ENCODE measurements around the gene SH3BGRL2. TPM values are rescaled to one million over a fixed set of nuclear protein-coding genes. Genes with fewer than 3 reads are reported as not detected.

The SH3BGRL2 gene
- total RNA-seq, 4 donors from 2014 or later, result 34.2 to 102 (median 56.6) TPM

DNA sequence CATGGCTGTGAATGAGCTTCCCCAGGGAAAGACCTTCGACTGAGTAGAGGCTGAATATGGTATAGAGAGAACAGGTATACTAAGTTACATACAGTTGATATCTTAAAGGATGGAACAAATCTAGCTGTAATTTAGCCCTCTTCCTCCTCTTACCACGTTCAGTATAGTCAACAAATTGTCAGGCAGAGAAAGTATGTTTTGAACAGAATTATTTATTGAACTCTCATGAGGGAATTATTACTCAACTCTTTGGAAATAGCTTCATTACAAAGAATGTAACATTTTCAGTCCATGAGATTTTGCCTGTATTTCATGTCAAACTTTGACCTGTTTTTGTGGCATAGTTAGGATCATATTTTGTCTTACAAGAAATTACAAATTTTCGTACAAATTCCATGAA is 63.0 kb downstream of the SH3BGRL2 start:
- DNase-seq, result no peak
- no peak for TF ChIP-seq POLR2A (IDR thresholded peaks at IDR 0.05)
- TF ChIP-seq, protein P1, sequence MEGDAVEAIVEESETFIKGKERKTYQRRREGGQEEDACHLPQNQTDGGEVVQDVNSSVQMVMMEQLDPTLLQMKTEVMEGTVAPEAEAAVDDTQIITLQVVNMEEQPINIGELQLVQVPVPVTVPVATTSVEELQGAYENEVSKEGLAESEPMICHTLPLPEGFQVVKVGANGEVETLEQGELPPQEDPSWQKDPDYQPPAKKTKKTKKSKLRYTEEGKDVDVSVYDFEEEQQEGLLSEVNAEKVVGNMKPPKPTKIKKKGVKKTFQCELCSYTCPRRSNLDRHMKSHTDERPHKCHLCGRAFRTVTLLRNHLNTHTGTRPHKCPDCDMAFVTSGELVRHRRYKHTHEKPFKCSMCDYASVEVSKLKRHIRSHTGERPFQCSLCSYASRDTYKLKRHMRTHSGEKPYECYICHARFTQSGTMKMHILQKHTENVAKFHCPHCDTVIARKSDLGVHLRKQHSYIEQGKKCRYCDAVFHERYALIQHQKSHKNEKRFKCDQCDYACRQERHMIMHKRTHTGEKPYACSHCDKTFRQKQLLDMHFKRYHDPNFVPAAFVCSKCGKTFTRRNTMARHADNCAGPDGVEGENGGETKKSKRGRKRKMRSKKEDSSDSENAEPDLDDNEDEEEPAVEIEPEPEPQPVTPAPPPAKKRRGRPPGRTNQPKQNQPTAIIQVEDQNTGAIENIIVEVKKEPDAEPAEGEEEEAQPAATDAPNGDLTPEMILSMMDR (IDR thresholded peaks at IDR 0.05), result no peak
- peaks cover 0 to 4% (median 0%) of the 10 kb centered on the region in 3 donors for H3K4me1 ChIP-seq
- H3K27ac ChIP-seq, result no peak overlapping the region
- 59 to 71% methylated on average over 3 of the region's 3 CpGs for WGBS, 2 donors
- no peaks in the 10 kb centered on the region for H3K27me3 ChIP-seq
- H3K9me3 ChIP-seq, result no peaks in the 10 kb centered on the region
- intact Hi-C loops (cut with DNase I), result no loop called here
- H3K4me3 ChIP-seq, result no peak overlapping the region
- peaks cover 0 to 4% (median 0%) of the 10 kb centered on the region in 3 donors for H3K36me3 ChIP-seq

DNA sequence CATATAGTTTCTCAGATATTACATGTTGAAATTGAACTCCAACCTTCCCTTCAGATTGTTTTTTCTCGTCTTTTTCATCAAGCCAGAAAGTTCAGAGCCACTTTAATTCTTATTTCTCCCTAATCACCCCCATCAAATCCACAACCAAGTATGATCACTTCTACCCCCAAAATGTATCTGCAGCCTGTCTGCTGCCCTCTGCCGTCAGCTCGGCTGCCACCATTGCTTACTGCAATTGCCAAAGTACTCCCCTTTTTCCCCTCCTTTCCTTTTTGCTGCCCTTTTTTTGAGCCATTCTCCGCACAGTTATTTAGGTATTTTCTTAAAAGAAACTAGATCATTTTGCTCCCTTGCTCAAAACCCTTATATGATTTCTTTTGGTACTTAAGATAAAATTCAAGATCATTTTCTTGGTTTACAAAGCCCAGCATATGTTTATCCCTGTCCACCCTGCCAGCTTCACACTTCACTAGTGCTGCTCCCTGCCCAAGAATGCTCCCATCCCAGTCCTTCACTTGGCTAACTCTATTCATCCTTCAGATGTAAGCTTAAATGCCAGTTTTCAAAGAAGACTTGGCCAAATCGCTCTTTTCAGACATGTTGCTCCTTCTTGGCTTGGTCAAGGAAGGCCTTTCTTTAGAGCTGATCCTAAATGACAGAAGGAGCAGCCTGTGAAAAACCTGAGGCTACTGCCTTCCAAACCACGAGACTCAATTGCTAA is 63.7 kb downstream of the SH3BGRL2 start:
- Histone ChIP-seq H3K27me3 (no peaks in the 10 kb centered on the region), H3K4me1 (peaks cover 0 to 4% (median 0%) of the 10 kb centered on the region in 3 donors), H3K4me3 (no peak overlapping the region), H3K27ac (no peak overlapping the region), H3K36me3 (peaks cover 0 to 9% (median 0%) of the 10 kb centered on the region in 3 donors), H3K9me3 (no peaks in the 10 kb centered on the region)
- WGBS, 2 donors, result 80 to 85% methylated on average over 6 of the region's 6 CpGs
- no peak for DNase-seq
- TF ChIP-seq, protein P1 (IDR thresholded peaks at IDR 0.05), result no peak
- no peak for TF ChIP-seq POLR2A (IDR thresholded peaks at IDR 0.05)
- intact Hi-C loops (cut with DNase I), result no loop called here

DNA sequence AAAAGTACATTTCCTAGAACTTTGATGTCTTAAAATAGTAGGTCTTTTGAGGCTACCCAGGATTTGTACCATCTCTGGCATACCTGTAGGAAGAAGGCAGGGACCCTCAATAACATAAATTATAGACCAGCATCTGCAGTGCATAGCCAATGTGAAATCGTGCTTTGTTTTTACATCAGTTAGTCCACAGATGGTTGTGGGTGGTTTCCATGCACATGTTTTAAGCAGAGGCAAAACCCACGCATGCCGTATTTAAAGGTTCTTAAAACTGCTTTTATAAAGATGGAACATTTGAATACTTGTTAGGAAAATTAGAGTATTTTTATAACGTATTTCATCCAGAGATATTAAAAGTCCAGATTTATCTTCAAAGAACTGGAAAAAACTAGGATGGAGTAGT is 66.3 kb downstream of the SH3BGRL2 start:
- TF ChIP-seq POLR2A (IDR thresholded peaks at IDR 0.05), result no peak
- TF ChIP-seq, protein P1 (IDR thresholded peaks at IDR 0.05), result no peak
- WGBS, 2 donors, result 84 to 87% methylated on average over 4 of the region's 4 CpGs

DNA sequence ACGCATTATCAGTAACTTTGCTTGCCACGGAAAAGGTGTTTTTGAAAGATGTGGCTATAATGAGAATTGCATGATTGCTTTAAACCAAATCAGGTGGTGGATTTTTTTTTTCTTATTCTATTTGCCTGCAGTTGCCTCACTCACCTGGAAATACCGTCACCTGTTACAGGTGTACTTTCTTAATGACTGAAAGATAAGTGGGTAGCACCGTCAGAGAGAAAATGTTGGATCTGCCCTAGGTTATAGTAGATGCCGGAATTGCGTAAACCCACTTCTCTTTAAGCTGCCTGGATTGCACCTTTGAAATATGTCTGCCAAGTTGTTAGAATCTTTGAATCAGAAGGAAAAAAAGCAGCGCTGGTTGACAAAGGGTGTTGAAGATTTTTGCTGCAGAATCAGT is 68.5 kb downstream of the SH3BGRL2 start:
- intact Hi-C loops (cut with DNase I), result no loop called here
- Histone ChIP-seq H3K9me3 (no peaks in the 10 kb centered on the region), H3K4me3 (no peak overlapping the region), H3K27ac (no peak overlapping the region), H3K4me1 (peaks cover 0 to 2% (median 0%) of the 10 kb centered on the region in 3 donors), H3K36me3 (peaks cover 0 to 23% (median 4%) of the 10 kb centered on the region in 3 donors), H3K27me3 (no peaks in the 10 kb centered on the region)
- 90 to 93% methylated on average over 7 of the region's 7 CpGs for WGBS, 2 donors
- DNase-seq, result no peak
- TF ChIP-seq, protein P1 (IDR thresholded peaks at IDR 0.05), result no peak
- TF ChIP-seq POLR2A (IDR thresholded peaks at IDR 0.05), result no peak

More for the DNA sequence above, 66.3 kb downstream of the SH3BGRL2 start:
- Histone ChIP-seq H3K4me3 (no peak overlapping the region), H3K9me3 (no peaks in the 10 kb centered on the region), H3K36me3 (peaks cover 0 to 15% (median 0%) of the 10 kb centered on the region in 3 donors), H3K4me1 (peaks cover 0 to 4% (median 0%) of the 10 kb centered on the region in 3 donors), H3K27me3 (no peaks in the 10 kb centered on the region), H3K27ac (no peak overlapping the region)
- DNase-seq, result no peak
- intact Hi-C loops (cut with DNase I), result no loop called here

DNA sequence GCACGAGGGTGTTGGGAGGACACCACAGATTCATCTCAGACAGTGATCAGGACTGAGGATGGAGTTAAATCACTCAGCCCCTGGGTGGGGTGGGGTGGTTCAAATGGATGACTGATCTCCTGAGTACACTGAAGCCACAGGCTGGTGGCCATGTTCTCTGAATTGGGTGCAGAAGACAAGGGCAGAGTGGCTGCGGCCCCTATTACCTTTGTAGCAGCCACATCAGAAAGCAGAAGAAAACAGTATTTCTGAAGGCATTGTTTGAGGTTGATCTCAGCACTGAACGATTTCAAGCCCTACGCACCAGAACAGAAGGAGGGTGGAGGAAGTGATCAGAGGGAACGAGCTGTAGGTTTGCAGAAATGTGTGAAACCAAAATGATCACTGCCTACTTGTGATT is 71.6 kb downstream of the SH3BGRL2 start:
- TF ChIP-seq, protein P1 (IDR thresholded peaks at IDR 0.05), result no peak
- no peak for TF ChIP-seq POLR2A (IDR thresholded peaks at IDR 0.05)
- peaks cover 0 to 23% (median 4%) of the 10 kb centered on the region in 3 donors for H3K36me3 ChIP-seq
- WGBS, 2 donors, result 69 to 75% methylated on average over 5 of the region's 5 CpGs
- no peak for DNase-seq
- intact Hi-C loops (cut with DNase I), result no loop called here
- no peaks in the 10 kb centered on the region for H3K4me1 ChIP-seq
- H3K4me3 ChIP-seq, result no peak overlapping the region
- H3K27me3 ChIP-seq, result no peaks in the 10 kb centered on the region
- H3K27ac ChIP-seq, result no peak overlapping the region
- no peaks in the 10 kb centered on the region for H3K9me3 ChIP-seq
